Measurements from ENCODE around the gene TRIM44. TPM values are rescaled to one million over a fixed set of nuclear protein-coding genes. Genes with fewer than 3 reads are reported as not detected.

Gene TRIM44
- polyA plus RNA-seq, 2 of the 4 experiments (the other 2 are of a cell fraction): 19.3 to 70.4 TPM

DNA sequence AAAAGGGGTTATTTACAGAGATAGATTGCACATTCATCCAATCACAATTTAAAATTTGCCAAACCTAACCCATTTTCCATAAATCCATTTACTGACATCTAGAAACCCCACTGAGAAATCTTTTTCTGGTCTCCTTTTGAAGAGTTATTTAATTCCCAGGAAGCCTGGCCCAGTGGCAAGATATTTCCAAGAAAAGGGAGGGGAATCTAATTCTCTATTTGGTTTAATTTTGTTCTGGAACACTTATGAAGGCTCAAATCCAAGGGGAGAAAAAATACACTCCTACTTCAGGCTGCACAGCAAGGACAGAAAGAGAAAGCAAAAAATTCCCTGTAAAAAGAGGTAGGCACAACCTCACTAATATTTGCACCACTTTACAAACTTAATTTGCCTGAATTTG is 193.1 kb downstream of the TRIM44 start:
- no peak overlapping the region for H3K4me2 ChIP-seq
- CTCF ChIA-PET: interaction anchor here (1.1 kb wide), 1 partner anchor 13 kb away, joined by 3 read pairs; no protein-coding TSS in a partner anchor
- FAIRE-seq (no peak), ATAC-seq (no peak), DNase-seq (ENCODE audit: low read depth in 1 of 2, low spot score in 1 of 2) (no peak)
- POLR2A ChIA-PET: no interaction called here
- no peak overlapping the region for H3K4me3 ChIP-seq
- H3K27ac ChIP-seq: no peak overlapping the region
- H3K4me1 ChIP-seq: no peaks in the 10 kb centered on the region
- TF ChIP-seq, protein P1, sequence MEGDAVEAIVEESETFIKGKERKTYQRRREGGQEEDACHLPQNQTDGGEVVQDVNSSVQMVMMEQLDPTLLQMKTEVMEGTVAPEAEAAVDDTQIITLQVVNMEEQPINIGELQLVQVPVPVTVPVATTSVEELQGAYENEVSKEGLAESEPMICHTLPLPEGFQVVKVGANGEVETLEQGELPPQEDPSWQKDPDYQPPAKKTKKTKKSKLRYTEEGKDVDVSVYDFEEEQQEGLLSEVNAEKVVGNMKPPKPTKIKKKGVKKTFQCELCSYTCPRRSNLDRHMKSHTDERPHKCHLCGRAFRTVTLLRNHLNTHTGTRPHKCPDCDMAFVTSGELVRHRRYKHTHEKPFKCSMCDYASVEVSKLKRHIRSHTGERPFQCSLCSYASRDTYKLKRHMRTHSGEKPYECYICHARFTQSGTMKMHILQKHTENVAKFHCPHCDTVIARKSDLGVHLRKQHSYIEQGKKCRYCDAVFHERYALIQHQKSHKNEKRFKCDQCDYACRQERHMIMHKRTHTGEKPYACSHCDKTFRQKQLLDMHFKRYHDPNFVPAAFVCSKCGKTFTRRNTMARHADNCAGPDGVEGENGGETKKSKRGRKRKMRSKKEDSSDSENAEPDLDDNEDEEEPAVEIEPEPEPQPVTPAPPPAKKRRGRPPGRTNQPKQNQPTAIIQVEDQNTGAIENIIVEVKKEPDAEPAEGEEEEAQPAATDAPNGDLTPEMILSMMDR (IDR thresholded peaks at IDR 0.05): no peak
- no peak for TF ChIP-seq EP300 (IDR thresholded peaks at IDR 0.05)
- no peak for TF ChIP-seq CHD2 (IDR thresholded peaks at IDR 0.05; ENCODE audit: low read length, partially characterized antibody)
- TF ChIP-seq CHD4 (IDR thresholded peaks at IDR 0.05; ENCODE audit: borderline replicate concordance): no peak
- no peak for TF ChIP-seq REST (IDR thresholded peaks at IDR 0.05)
- no peak for TF ChIP-seq RARB (CRISPR knock-in tag; IDR thresholded peaks at IDR 0.05)
- TF ChIP-seq BHLHE40 (IDR thresholded peaks at IDR 0.05; ENCODE audit: low read depth, low read length): no peak
- TF ChIP-seq ZC3H11A (IDR thresholded peaks at IDR 0.05): no peak
- no peak for TF ChIP-seq KDM1A (IDR thresholded peaks at IDR 0.05; ENCODE audit: low read depth)
- no peak for TF ChIP-seq PHF8 (IDR thresholded peaks at IDR 0.05; ENCODE audit: borderline replicate concordance, low read depth)
- TF ChIP-seq NFE2L2 (conservative IDR thresholded peaks at IDR 0.05; ENCODE audit: low read length): no peak
- no peak for TF ChIP-seq POLR2A (IDR thresholded peaks at IDR 0.05; ENCODE audit: low read length)
- no peak for TF ChIP-seq HDAC2 (IDR thresholded peaks at IDR 0.05)
- no peak for TF ChIP-seq MYC (IDR thresholded peaks at IDR 0.05; ENCODE audit: borderline replicate concordance, low read length)
- TF ChIP-seq ELK1 (IDR thresholded peaks at IDR 0.05; ENCODE audit: low read depth, low read length): no peak
- no peaks in the 10 kb centered on the region for H3K9me3 ChIP-seq

DNA sequence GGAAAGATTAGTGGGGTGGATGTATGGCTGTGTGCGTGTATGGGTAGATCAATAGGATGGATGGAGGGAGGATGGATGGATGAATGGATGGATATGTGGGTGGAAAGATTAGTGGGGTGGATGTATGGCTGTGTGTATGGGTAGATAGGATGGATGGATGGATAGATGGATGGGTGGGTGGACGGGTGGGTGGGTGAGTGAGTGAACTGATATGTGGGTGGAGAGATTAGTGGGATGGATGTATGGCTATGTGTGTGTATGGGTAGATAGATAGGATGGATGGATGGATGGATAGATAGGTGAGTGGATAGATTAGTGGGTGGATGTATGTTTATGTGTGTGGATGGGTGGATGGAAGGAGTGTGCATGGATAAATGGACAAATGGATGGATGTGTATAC is 193.7 kb downstream of the TRIM44 start:
- DNase-seq (ENCODE audit: low read depth in 1 of 2, low spot score in 1 of 2) (no peak), ATAC-seq (no peak), FAIRE-seq (no peak)
- Histone ChIP-seq H3K4me2 (no peak overlapping the region), H3K4me3 (no peak overlapping the region), H3K9me3 (no peaks in the 10 kb centered on the region), H3K27ac (no peak overlapping the region), H3K4me1 (no peaks in the 10 kb centered on the region)
- WGBS (ENCODE audit: missing lambda C conversion rate): 43% methylated on average over 1 of the region's 2 CpGs
- ChIA-PET CTCF (no interaction called here), POLR2A (no interaction called here)
- TF ChIP-seq CEBPB (IDR thresholded peaks at IDR 0.05) (no peak), EP300 (IDR thresholded peaks at IDR 0.05) (no peak), USF2 (IDR thresholded peaks at IDR 0.05) (no peak), NPAS2 (CRISPR knock-in tag; IDR thresholded peaks at IDR 0.05; ENCODE audit: borderline replicate concordance) (no peak), POLR2AphosphoS2 (conservative IDR thresholded peaks at IDR 0.05; ENCODE audit: low read length) (no peak), EHF (CRISPR knock-in tag; IDR thresholded peaks at IDR 0.05) (no peak), JUNB (IDR thresholded peaks at IDR 0.05) (no peak), PHF8 (IDR thresholded peaks at IDR 0.05; ENCODE audit: borderline replicate concordance, low read depth) (no peak), ZSCAN20 (CRISPR knock-in tag; IDR thresholded peaks at IDR 0.05) (no peak), HOXB5 (CRISPR knock-in tag; IDR thresholded peaks at IDR 0.05) (no peak), FOSL2 (IDR thresholded peaks at IDR 0.05) (no peak), FOSL2 (CRISPR knock-in tag; IDR thresholded peaks at IDR 0.05) (no peak), KDM5A (IDR thresholded peaks at IDR 0.05) (no peak), HDAC2 (IDR thresholded peaks at IDR 0.05) (no peak), MAFK (IDR thresholded peaks at IDR 0.05; ENCODE audit: partially characterized antibody) (no peak), RNF2 (IDR thresholded peaks at IDR 0.05; ENCODE audit: borderline replicate concordance, low read depth) (no peak), NFE2L2 (conservative IDR thresholded peaks at IDR 0.05; ENCODE audit: low read length) (no peak), RCOR1 (IDR thresholded peaks at IDR 0.05; ENCODE audit: low read depth, low read length) (no peak), MAX (IDR thresholded peaks at IDR 0.05) (no peak)
- TF ChIP-seq, protein P2, sequence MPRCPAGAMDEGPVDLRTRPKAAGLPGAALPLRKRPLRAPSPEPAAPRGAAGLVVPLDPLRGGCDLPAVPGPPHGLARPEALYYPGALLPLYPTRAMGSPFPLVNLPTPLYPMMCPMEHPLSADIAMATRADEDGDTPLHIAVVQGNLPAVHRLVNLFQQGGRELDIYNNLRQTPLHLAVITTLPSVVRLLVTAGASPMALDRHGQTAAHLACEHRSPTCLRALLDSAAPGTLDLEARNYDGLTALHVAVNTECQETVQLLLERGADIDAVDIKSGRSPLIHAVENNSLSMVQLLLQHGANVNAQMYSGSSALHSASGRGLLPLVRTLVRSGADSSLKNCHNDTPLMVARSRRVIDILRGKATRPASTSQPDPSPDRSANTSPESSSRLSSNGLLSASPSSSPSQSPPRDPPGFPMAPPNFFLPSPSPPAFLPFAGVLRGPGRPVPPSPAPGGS (IDR thresholded peaks at IDR 0.05): no peak
- TF ChIP-seq, protein P3, sequence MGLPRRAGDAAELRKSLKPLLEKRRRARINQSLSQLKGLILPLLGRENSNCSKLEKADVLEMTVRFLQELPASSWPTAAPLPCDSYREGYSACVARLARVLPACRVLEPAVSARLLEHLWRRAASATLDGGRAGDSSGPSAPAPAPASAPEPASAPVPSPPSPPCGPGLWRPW (IDR thresholded peaks at IDR 0.05): no peak

Data from A549 (cell line).